Lung (tissue), 12 donors: ENCODE measurements around the gene HNRNPL. TPM values are rescaled to one million over a fixed set of nuclear protein-coding genes. Genes with fewer than 3 reads are reported as not detected.

Experiments used
- ATAC-seq: fragments of 200-7000 bp; cut with Tn5 transposase; one replicate; pipeline ENCODE4 v1.9.1; 2020; ENCODE audit warnings: moderate number of reproducible peaks; ENCODE audit not compliant: insufficient read depth, low FRiP score
- DNase-seq, 3 donors: peaks; one replicate each; pipeline ENCODE4 v3.0.0-alpha.2; 2013 to 2017
- H3K27ac ChIP-seq, 2 donors: one replicate each; pipeline ENCODE4 v1.5.1; 2013; ENCODE audit warnings: mild to moderate bottlenecking in 2 of 2, moderate library complexity in 2 of 2, control low read depth in 1 of 2, inconsistent platforms in 1 of 2, low read depth in 1 of 2, low read length in 1 of 2
- H3K27me3 ChIP-seq, 3 donors: one replicate each; pipeline ENCODE4 v1.5.1; 2013; ENCODE audit warnings: low read length in 2 of 3; ENCODE audit not compliant: control insufficient read depth in 3 of 3, insufficient read depth in 3 of 3
- H3K36me3 ChIP-seq, 4 donors: one replicate each; pipeline ENCODE4 v1.5.1; 2013; ENCODE audit warnings: low read length in 4 of 4, mild to moderate bottlenecking in 1 of 4, moderate library complexity in 1 of 4; ENCODE audit not compliant: control insufficient read depth in 4 of 4, insufficient read depth in 4 of 4
- H3K4me1 ChIP-seq, 5 donors: one replicate each; pipeline ENCODE4 v1.5.1; 2013; ENCODE audit warnings: low read length in 5 of 5, mild to moderate bottlenecking in 2 of 5, moderate library complexity in 1 of 5; ENCODE audit not compliant: control insufficient read depth in 5 of 5, insufficient read depth in 5 of 5
- H3K4me3 ChIP-seq: one replicate; pipeline ENCODE4 v1.5.1; 2013; ENCODE audit warnings: mild to moderate bottlenecking, control low read depth, moderate library complexity
- H3K9ac ChIP-seq, 2 donors: one replicate each; pipeline ENCODE4 v1.5.1; 2013; ENCODE audit warnings: low read length in 2 of 2, control low read depth in 1 of 2; ENCODE audit not compliant: insufficient read depth in 1 of 2
- H3K9me3 ChIP-seq, 4 donors: one replicate each; pipeline ENCODE4 v1.5.1; 2013; ENCODE audit warnings: low read length in 3 of 4, mild to moderate bottlenecking in 1 of 4, moderate library complexity in 1 of 4; ENCODE audit not compliant: control insufficient read depth in 4 of 4, insufficient read depth in 3 of 4
- CTCF ChIP-seq: IDR thresholded peaks from 2 replicates; pipeline ENCODE4 v1.5.1; 2012; ENCODE audit warnings: mild to moderate bottlenecking; ENCODE audit errors: control extremely low read depth, extremely low read depth
- WGBS, 2 donors: extraction: QIAGEN DNeasy Blood & Tissue Kit; methylation state at CpG; one replicate each; pipeline ENCODE4 v1.1.7; 2013; 5-methylcytosine and 5-hydroxymethylcytosine counted together
- polyA plus RNA-seq, 2 donors: library from polyadenylated mRNA; stranded (reverse); fragments of 200-250 nt; gene quantifications; one replicate each; pipeline ENCODE4 v1.2.1, GENCODE V29; 2013
- total RNA-seq, 2 donors: library from RNA; depleted of rRNA in 1 of 2; stranded (reverse); fragments of >200 nt in 1 of 2; gene quantifications; one replicate each; pipeline ENCODE4 v1.2.1, GENCODE V29; 2014 to 2021
- donor health status: control.
- donor health status: control.
- donor health status: Bipolar disorder and iron deficiency.
- donor health status: healthy.
- donor health status: DM: yes; HTN: yes; CAD: no.

HNRNPL gene
- total and polyA plus RNA-seq, 4 donors = 169 to 298 (median 209) TPM

- H3K9me3 ChIP-seq = no peaks in the 10 kb centered on the region
- TF ChIP-seq CTCF = no peak
- H3K4me1 ChIP-seq = peaks cover 0 to 12% (median 5%) of the 10 kb centered on the region in 5 donors
- no peak overlapping the region for H3K4me3 ChIP-seq
- no peaks in the 10 kb centered on the region for H3K36me3 ChIP-seq
- no peak for DNase-seq
- WGBS, 2 donors = 92 to 94% methylated on average over 6 of the region's 6 CpGs
- no peaks in the 10 kb centered on the region for H3K27me3 ChIP-seq
- H3K9ac ChIP-seq = no peak overlapping the region
- H3K27ac ChIP-seq = no peak overlapping the region
- ATAC-seq = no peak
Measured at GRCh38 chr19:38868551-38868950, 18.8 kb upstream of the HNRNPL start.

- Histone ChIP-seq H3K27ac (no peak overlapping the region), H3K36me3 (no peaks in the 10 kb centered on the region), H3K27me3 (no peaks in the 10 kb centered on the region), H3K4me1 (peaks cover 0 to 15% (median 8%) of the 10 kb centered on the region in 5 donors), H3K9me3 (no peaks in the 10 kb centered on the region), H3K9ac (no peak overlapping the region), H3K4me3 (no peak overlapping the region)
- TF ChIP-seq CTCF = no peak
- ATAC-seq (no peak), DNase-seq (no peak)
- 91% methylated on average over 10 of the region's 10 CpGs for WGBS, 2 donors
Measured at GRCh38 chr19:38867171-38867780, 17.5 kb upstream of the HNRNPL start.

- peak; percentile 69 to 97 (median 94) for DNase-seq
- 29 to 35% methylated on average over 10 of the region's 10 CpGs for WGBS, 2 donors
- Histone ChIP-seq H3K36me3 (no peaks in the 10 kb centered on the region), H3K4me3 (no peak overlapping the region), H3K9ac (no peak overlapping the region), H3K9me3 (no peaks in the 10 kb centered on the region), H3K27ac (peak overlapping the region; percentile 28 to 52), H3K4me1 (peaks cover 0 to 8% (median 4%) of the 10 kb centered on the region in 5 donors), H3K27me3 (no peaks in the 10 kb centered on the region)
- no peak for ATAC-seq
- TF ChIP-seq CTCF = no peak
Measured at GRCh38 chr19:38862321-38863059, 12.7 kb upstream of the HNRNPL start.
